Effector CD4-positive, alpha-beta T cell (primary cell): ENCODE results near the gene GMDS.

Experiments
- DNase-seq: peaks from one replicate; pipeline ENCODE4 v3.0.0-alpha.2; 2020

The GMDS gene

DNA sequence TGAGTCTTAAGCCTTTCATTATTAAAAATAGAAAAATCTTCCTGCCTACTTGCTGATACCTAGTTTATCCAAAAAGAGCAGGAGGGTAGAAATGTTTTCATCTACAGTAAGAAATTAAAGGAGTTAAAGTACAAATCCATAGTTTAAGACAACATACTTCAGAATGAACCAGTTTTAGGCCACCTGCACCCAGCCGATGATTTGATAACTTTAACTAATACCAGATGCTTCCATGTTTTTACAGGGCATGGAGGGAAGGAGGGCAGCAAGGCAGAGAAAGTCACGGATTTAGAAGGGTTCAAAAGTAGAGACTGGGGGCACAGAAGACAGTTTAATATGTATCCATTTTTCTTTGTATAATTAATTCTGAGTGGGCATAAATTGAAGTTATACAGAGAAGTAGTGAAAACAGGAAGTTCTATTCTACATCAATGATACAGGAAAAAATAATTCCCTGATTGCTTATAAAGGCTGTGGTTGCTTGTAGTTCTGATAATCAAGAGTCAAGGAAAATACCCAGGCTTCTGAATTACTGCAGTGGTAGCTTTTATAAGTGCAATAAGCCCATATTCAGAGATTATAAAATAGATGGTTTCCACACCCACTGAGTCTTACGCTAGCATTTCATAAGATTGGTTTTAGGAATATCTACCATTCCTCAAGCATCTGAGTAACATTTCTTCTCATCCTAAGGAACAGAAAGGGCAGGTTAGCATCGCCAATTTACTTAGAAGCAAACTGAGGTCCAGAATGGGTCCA, 72.0 kb downstream of the GMDS start:
- no peak for DNase-seq

DNA sequence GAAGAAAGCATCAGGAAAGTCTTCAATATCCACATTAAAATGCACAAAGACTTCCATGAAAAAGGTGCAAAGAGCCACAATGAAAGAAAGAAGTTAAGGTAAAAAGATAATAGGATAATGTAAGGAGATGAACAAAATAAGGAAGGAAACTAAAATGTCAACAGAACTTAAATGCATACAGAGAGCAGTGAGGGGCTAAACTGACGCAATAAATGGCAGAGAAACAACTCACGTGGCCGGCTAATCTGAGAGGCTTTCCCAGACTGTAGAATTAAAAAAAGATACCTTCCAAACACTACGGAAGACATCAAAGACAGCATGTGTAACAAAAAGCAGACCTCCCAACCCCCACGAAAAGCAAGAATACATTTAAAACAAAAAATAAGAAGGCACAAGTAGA, 73.7 kb downstream of the GMDS start:
- DNase-seq, result no peak

DNA sequence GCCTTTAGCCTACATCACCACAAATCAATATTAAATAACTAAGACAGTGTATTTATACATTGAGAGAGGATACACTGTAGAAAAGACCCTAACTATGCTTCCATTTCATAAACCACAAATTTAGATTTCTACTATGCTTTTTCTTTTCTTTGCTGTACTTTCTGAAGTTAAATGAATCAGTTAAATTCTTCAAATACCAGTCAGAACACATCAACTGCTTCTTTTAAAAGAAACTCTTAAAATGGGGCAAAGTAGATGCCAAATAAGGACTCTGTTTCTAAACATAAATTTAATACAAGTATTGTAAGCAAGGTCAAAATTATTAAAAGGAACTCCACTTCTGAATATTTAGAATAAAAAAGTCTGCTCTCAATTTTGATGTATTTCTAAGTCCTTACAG, 76.9 kb downstream of the GMDS start:
- DNase-seq, result no peak

DNA sequence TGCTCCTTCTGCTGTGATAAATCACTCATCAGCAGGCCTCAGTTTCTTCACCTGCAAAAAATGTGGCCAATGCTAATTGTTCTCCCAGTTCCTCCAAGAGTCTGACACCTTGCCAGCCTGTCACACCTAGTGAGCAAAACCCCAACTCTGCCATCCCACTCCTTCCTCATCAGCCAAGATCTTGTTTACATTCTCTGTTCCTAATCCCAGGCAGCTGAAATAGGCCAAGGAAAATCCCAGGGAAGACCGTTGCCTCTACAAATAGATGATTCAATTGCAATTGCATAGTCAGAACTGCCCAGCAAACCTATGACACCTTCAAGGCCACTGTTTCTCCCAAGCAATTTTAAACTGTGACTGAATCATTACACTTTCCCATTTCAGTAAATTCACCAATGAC, 78.7 kb downstream of the GMDS start:
- DNase-seq, result no peak

DNA sequence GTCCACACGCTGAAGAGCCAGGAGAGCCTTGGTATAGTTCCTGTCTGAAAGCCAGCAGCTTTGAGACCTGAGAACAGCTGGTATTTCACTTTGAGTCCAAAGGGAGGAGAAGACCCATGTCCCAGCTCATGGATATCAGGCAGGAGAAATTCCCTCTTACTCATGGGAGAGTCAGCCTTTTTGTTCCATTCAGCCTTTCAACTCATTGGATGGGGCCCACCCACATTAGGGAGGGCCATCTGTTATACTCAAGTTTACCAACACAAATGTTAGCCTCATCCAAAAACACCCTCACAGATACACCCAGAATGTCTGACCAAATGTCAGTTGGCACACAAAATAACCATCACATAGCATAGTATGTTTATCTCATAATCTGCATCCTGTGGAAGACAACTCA, 80.1 kb downstream of the GMDS start:
- no peak for DNase-seq

DNA sequence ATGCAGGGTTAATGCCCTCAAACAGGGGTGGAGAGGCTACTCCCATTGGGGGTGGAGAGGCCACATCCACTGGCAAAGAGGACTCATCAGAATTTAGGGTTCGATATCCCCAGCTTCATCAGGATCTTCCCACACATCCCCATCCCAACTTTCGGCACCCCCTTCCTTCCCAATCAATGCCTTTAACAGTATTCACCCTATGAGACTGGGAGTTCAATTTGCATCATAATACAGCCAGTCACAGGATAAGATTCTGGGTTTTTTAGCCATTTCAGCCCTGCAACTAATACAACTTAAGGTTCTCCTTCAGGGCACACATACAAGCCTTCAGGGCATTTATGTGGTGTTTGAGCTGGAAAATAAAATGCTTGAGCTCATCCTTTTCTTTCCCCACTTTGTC, 80.9 kb downstream of the GMDS start:
- DNase-seq, result no peak

DNA sequence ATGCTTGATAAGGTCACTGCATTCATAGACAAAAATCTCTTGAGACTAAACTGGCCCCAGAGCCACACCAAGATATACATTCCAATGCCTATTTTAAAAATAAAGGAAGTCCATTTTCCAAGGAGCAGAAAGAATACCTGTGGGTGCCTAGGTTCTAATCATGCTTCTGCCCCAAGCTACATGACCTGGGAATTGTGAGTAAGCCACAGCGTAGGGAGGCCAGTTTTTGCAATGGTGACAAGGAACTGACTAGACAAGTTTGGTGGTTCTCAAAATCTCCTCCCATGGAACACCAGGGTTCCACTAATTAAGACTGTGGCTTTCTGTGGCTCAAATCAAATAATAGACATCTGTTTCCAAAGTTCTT, 83.3 kb downstream of the GMDS start:
- no peak for DNase-seq

DNA sequence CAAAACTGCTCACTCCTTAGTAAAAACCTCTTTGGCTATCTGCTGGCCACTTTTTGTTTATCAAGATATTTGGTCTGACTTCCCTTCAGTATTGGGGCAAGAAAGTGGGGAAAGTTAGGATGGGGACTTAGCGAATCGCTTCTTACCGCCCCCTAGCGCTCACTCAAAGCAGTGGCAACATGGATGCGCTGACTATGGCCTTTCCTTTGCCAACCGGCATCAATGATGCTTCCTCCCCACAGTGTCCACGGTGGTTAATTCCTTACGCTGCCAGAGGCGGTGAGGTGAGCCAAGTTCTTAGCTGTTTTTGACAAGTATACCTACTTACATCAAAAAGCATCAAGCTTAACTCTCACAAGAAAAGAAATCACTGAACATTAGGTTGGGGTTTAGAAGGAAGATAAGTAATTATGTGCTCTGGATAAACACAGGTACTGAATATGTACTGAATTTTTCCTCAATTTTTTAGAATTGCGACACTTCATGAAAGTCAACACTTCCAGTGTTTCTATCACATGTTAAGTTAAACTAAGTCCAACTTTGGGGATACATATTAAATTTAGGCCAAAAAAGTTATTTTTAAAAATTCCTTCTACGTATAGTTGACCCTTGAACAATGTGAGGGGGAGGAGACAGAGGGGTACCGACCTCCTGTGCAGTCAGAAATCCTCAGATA, 86.7 kb downstream of the GMDS start:
- no peak for DNase-seq

DNA sequence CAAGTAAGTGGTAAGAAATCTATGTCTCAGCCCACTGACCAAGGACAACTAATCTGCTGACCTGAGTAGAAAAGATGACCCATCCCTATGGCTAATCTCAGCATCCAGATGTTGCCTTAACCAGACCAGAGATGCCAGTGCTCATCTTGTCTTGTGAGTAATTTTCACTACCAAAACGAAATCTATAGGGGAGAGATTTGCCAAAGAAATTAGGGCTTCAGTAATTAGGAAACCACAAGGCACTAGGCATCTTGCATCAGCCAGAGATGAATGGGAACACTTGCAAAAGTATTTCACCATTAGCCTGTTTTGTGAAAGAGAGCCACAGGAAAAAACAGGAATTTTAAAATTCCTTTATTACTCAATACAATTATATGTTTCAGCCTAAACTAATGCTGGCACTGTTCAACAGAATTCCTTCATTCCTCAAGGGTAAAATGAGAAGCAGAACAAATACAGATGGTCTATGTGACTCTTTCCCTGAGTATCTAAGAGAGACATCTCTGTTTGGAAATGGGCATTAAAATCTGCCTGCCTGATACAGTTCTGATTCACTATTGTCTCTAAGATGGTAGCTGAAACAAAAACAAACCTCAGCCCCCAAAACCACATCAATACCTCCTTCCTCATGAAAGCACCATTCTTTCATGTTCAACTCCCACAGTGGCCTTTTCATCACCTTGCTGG, 87.8 kb downstream of the GMDS start:
- no peak for DNase-seq

DNA sequence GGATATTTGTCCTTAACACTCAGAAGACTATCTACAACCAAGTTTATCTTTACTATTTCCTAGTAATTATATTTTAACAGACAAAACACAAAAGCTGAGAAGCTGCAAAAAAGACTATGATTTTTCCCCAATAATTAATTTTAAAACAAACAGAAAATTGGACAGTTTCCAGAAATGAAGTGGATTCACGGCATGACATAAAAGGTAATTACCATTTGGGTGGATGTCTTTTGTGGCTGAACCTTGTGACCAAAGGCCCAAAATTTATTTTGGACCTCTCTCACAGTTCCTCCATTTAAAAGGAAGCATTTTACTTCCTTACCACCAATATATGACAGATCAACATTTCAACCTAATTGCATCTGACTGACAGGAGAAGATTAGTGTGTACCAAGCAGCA, 90.2 kb downstream of the GMDS start:
- DNase-seq, result no peak

DNA sequence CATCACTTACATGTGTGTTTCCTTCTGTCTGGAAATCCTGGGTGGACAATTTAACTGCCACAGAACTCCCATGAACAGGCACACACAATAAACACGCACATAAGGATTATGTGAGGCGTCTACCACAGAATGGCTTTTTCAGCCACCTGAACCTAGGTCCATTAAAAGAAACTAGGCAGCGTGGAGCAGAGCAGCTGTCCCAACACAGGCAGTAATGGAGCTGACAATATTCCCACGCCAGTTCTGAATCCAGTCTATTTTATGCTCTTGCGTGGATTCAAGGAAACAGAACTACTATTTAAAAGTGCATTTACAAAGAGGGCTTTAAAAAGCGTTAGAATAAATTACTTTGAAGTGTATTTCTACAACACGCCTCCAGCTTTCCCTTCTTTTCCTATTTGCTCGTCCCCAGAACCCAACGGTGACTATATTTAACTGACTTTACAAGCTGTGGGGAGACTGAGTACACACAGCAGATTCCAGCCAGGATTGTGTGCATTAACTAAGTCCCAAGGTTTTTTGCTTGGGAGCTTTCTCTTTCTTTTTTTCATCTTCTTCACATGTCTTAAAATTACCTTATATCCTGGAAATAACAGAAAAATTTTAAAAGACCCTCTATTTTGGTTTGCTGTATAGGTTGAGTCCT, 95.9 kb downstream of the GMDS start:
- DNase-seq, result no peak

DNA sequence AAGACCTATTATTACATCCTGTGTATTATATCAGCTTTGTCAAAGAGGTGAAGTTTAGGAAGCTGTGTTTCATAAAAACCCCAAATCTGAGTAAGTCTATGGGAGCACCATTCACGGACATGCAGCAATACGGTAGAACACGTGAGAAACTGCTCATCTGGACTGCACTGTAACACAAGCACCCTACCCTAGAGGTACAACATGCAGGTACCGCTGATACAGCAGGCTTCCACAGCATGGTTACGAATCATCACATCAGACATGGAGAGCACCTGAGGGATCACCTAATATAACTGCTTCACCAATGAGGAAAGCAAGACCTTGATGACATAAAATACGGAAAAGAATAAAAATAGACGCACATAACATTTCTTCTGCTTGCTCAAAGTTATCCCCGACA, 96.7 kb downstream of the GMDS start:
- no peak for DNase-seq

DNA sequence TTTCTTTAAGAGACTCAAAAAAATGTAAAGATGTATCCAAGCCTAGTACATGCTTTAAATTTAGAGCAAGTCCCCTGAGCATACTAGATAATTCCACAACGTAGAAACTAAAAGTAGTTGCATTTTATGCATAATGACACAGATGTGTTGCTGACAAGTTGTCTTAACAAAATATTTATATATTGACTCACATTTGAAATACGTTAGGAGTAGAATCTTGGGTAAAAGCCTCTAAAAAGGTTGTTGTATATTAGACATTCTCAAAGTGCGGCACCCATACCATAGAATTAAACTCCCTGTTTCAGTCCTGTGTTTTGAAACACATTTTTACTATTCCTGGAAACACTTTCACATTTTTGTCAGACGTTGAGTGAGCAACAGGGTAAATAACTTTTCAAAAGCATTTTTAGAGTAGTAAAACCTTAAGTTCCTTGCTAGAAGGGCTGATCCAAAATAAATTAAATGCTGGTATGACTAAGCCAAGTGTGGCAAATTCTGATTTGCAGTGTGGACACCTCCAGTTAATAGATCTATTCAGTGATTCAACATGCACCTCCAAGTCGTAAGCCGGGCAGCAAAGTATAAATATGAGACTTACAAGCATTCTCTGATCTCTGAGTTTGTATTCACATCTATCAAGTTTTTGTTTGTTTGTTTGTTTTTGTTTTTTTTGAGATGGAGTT, 97.5 kb downstream of the GMDS start:
- DNase-seq, result no peak

DNA sequence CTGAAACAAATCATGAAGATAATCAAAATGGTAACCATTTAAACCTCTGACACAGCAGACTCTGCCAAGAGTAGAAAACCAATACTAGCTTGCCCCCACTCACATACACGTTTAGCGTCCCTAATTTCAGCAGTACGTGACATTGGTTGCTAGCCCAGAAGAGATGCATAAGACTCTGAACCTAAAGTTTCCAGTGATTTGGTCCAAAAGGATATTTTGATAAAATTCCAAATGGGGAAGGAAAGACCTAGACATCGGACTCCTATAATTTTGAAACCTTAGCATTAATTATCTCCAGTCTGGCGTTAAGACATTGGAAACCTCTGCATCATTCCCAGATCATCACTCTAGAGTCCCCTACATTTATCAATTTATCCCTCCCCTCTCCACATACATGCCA, 98.1 kb downstream of the GMDS start:
- DNase-seq, result no peak

DNA sequence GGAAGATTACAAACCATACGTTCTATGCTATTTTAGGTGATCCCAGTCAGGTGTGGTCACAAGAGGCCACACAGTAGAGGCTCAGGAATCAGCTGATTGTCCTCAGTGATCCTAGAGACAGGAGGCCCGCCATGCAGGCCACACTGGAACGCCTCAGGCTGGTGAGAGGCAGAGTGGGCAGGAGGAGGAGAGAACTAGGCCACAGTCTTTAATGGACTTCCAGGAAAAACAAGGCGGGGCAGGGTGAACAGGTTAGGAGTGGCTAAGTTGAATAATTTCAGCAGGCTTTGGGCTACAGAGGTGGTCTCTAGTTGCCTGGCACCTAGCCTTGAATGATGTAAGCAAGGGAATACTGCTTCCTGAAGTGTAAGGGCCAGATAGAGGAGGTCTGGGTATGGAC, 101.2 kb downstream of the GMDS start:
- DNase-seq, result no peak

DNA sequence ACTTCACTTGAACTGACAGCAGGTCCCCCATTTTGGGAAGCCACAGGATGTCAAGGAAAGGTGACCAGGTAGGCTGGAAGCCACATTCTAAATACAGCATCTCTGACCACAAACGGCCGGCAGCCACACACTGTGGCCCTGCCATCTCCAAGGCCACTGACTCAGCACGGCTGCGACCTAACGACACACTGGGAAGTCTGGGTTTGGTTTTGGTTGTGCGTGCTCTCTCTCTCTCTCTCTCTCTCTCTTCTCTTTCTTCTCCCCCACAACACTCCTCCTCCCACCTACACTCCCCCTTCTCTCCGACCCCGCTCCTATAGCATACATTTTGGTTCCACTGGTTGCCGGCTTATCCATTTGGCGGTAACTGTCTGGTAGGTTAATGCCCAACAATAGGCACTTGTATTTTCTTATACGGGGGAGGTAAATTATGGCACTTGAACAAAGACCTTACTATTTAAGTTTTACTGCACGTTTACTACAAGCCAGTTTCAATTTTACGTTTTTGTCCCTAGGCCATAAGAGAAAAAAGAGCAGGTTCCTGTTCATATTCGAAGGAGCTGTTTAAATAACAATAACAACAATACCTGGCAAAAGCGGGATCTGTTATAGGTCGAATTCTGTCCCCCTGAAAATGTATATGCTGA, 103.6 kb downstream of the GMDS start:
- no peak for DNase-seq

DNA sequence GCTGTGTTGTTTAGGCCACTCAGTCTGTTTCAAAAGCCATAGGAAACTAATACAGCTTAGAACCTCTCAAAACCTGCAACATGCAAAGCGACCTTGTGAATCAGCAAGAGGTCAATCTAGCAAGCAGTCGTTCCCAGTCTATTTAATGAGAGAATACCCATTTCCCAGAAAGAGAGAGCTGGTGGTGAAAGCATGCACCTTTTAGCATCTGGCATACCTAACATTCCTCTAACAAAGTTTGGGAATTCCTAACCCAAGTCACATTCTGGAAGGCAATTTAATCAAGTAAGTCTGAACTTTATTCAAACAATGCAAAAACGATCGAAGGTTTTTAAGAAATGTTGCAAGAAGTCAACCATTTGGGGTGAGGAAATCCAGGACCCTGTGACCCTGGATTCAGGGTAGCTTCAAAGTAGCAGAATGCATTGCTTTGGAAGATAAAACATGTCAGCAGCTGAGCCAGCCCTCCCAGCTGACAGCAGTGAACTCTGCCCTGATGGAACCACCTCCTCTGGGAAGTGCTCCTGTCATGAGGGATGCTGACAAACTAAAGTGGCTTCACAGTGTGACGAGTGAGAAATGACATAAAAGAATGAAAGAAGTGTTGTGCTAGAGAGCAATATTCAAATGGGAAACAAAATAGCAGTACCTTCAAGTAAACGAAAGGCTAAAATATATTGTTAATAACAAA, 104.8 kb downstream of the GMDS start:
- DNase-seq, result no peak

DNA sequence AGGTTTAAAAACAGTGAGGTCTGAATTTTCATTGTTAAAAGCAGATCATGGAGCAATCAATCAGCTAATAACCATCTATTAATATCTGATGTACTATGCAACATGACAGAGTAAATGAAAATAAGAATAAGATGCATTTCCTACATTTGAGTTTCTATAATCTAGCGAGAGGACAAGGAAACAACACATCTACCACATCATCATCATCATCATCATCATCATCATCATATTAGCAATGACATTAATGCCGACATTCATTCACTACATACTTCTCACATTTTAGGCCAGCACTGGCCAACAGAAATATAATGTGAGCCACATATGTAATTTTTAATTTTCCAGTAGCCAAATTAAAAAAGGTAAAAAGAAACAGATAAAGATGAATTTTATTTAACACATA, 110.0 kb downstream of the GMDS start:
- no peak for DNase-seq

DNA sequence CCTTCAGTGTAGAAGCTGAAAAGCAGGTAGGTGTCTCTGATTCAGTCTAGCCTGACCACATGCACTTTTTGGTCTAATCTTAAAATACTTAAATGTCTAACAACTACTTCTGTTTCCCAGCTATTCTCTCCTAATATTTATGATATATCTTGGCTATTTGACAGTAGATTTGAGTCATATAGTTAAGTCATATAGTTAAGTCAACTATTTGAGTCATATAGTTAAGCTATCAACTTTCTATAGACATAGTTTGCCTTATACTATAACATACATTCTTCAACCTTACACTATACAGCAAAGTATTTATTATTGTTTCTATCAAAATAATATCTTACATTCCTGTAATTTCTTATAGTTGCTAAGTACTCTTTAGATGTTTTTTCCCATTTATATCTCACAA, 110.9 kb downstream of the GMDS start:
- no peak for DNase-seq

DNA sequence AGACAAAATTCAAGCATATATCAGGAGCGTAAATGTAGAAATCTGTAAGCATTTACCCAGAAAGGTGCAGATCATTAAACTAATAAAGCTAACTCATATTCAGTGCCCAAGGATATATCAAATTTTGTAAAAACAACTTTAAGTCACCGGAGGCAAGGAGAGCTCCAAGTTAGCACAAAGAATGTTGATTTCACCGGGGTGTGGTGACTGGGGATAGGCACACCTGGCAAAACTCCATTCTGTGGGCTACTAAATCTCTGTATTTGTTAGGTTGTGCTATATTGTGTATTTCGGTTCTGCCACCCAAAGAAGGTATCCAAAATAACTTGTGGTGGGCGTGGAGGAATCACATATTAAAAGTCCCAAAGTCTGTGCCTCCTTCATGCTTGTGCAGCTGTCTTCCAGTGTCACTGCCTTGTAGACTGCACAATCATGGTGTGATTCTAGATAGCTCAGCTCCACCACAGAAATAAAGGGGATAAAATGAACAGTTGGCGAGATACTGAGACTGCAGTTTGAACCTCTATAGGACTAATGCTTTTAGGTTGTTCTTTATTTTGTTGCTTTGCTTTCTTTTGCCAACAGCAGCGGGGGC, 111.6 kb downstream of the GMDS start:
- DNase-seq, result no peak

DNA sequence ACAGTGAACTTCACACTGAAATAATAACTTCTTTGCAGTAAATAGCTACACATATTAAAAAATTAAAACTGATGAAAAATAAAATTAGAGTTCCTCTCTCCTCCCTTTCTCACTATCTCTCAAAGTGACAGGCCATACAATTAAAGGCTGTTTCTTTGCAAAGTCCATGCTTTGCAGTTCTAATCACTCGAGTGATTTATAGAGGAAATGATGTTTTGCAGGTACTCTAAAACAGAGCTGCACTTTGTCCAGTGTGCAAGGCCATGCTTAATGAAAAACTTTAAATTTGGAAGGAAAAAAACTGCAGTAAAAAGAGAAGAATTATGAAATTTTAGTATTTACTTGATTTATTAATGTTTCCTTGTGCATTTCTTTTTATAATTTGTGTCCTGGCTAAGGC, 112.5 kb downstream of the GMDS start:
- no peak for DNase-seq

DNA sequence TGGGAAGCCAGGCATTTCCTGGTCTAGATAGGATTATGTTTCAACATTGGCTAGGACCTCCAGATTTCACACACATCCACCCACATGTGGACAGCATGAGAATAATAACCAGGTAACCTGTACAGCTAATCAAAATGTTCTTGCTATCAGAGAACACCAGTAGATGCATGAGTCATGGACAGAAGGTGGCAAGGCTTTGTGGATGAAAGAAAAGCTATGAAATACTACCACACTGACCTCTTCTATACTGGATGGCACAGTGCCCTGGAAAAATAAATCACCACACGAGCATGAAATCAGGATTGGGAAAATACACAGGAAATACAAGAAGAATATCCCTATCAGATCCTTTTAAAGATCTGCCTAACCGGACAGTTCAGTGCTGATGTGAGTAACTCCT, 113.0 kb downstream of the GMDS start:
- no peak for DNase-seq
